Measurements from ENCODE around the gene PRKAR2B.
"Not testable (repeated sequence)": the region's sequence is repeated elsewhere in the genome, so short reads cannot be mapped to it uniquely, and the experiment has no call there.

- not testable (repeated sequence) for TF ChIP-seq CTCF (IDR thresholded peaks at IDR 0.05; ENCODE audit: poor library complexity); EZH2phosphoT487 (IDR thresholded peaks at IDR 0.05; ENCODE audit: low read depth, severe bottlenecking, unreplicated experiment)
These were observed 2.1 kb upstream of the PRKAR2B start for GRCh38 chr7:107042326-107042910.

Data from hepatocyte (in vitro differentiated cells).